ENCODE data around the gene MBD6. TPM values are rescaled to one million over a fixed set of nuclear protein-coding genes. Genes with fewer than 3 reads are reported as not detected.

The MBD6 gene
- total and polyA plus RNA-seq, 10 donors: 14.8 to 171 (median 80.6) TPM

GRCh38 chr12:57549909-57550640 lies 27.5 kb downstream of the MBD6 start, which contains the start of gene KIF5A:
Gene KIF5A (plus strand): TSS chr12:57550044. CDS start chr12:57550272, 228 bp downstream.
- TF ChIP-seq POLR2A (IDR thresholded peaks at IDR 0.05) (no peak), POLR2AphosphoS5 (IDR thresholded peaks at IDR 0.05) (peak in 2 of 3 donors; percentile 40 to 41), CTCF (IDR thresholded peaks at IDR 0.05 in 8 of 11, conservative IDR thresholded peaks at IDR 0.05 in 3 of 11) (peak in 3 of 11 experiments; percentile 15 to 22 (median 22))
- DNase-seq: peak; percentile 87
- intact Hi-C loops (cut with DNase I; ENCODE audit: low total_unique reads): no loop called here
- H3K36me3 ChIP-seq: no peaks in the 10 kb centered on the region
- no peak within 1 kb of the TSS for H3K27ac ChIP-seq
- H3K4me3 ChIP-seq: peak within 1 kb of the TSS; percentile 25 to 71 (median 40)
- 7 to 13% (median 8%) methylated on average over 23 to 52 of the region's 52 CpGs for WGBS, 5 donors
- H3K4me1 ChIP-seq: peaks cover 15 to 39% (median 33%) of the 10 kb centered on the region in 6 donors
- H3K9me3 ChIP-seq: no peaks in the 10 kb centered on the region
- peaks cover 0 to 46% (median 21%) of the 10 kb centered on the region in 7 donors for H3K27me3 ChIP-seq (replicated peaks in 1 of 7)

- no peak for TF ChIP-seq POLR2A (IDR thresholded peaks at IDR 0.05)
- TF ChIP-seq POLR2AphosphoS5 (IDR thresholded peaks at IDR 0.05): no peak
- TF ChIP-seq CTCF (IDR thresholded peaks at IDR 0.05 in 8 of 11, conservative IDR thresholded peaks at IDR 0.05 in 3 of 11): no peak
- WGBS, 5 donors: 66 to 76% (median 72%) methylated on average over 7 of the region's 7 CpGs
- no peak for DNase-seq
- H3K27me3 ChIP-seq (replicated peaks in 1 of 7): peaks cover 0 to 46% (median 21%) of the 10 kb centered on the region in 7 donors
- peaks cover 9 to 31% (median 25%) of the 10 kb centered on the region in 6 donors for H3K4me1 ChIP-seq
- H3K9me3 ChIP-seq: no peaks in the 10 kb centered on the region
- intact Hi-C loops (cut with DNase I; ENCODE audit: low total_unique reads): no loop called here
- no peak overlapping the region for H3K27ac ChIP-seq
- no peaks in the 10 kb centered on the region for H3K36me3 ChIP-seq
- peak overlapping the region in 2 of 8 donors; percentile 39 to 71 for H3K4me3 ChIP-seq
Observed at GRCh38 chr12:57550641-57551549, 28.3 kb downstream of the MBD6 start.

- Histone ChIP-seq H3K9me3 (no peaks in the 10 kb centered on the region), H3K36me3 (no peaks in the 10 kb centered on the region), H3K27me3 (replicated peaks in 1 of 7) (peaks cover 0 to 46% (median 21%) of the 10 kb centered on the region in 7 donors), H3K27ac (no peak overlapping the region), H3K4me3 (no peak overlapping the region), H3K4me1 (peaks cover 6 to 23% (median 18%) of the 10 kb centered on the region in 6 donors)
- intact Hi-C loops (cut with DNase I; ENCODE audit: low total_unique reads): no loop called here
- WGBS, 5 donors: 76 to 94% (median 85%) methylated on average over 3 of the region's 3 CpGs
- DNase-seq: no peak
- TF ChIP-seq POLR2AphosphoS5 (IDR thresholded peaks at IDR 0.05) (no peak), CTCF (IDR thresholded peaks at IDR 0.05 in 8 of 11, conservative IDR thresholded peaks at IDR 0.05 in 3 of 11) (no peak), POLR2A (IDR thresholded peaks at IDR 0.05) (no peak)
Observed at GRCh38 chr12:57551637-57552305, 29.1 kb downstream of the MBD6 start.
